Suppressor macrophage (primary cell): ENCODE results near the gene TIMM8B.
"Not testable (repeated sequence)": the region's sequence is repeated elsewhere in the genome, so short reads cannot be mapped to it uniquely, and the experiment has no call there.

Source experiments
- DNase-seq, 4 experiments: peaks; one replicate each; pipeline ENCODE4 v3.0.0-alpha.2; 2020 to 2022
- total RNA-seq, 17 experiments: gene quantifications; one replicate each; lab custom pipeline; 2026; ENCODE audit warnings: mixed read lengths in 6 of 17, inconsistent platforms in 3 of 17; lab: John Stamatoyannopoulos, UW

The TIMM8B gene, protein sequence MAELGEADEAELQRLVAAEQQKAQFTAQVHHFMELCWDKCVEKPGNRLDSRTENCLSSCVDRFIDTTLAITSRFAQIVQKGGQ
- total RNA-seq: 21.5 to 55.7 (median 41.5) reads per million in 17 experiments

DNA sequence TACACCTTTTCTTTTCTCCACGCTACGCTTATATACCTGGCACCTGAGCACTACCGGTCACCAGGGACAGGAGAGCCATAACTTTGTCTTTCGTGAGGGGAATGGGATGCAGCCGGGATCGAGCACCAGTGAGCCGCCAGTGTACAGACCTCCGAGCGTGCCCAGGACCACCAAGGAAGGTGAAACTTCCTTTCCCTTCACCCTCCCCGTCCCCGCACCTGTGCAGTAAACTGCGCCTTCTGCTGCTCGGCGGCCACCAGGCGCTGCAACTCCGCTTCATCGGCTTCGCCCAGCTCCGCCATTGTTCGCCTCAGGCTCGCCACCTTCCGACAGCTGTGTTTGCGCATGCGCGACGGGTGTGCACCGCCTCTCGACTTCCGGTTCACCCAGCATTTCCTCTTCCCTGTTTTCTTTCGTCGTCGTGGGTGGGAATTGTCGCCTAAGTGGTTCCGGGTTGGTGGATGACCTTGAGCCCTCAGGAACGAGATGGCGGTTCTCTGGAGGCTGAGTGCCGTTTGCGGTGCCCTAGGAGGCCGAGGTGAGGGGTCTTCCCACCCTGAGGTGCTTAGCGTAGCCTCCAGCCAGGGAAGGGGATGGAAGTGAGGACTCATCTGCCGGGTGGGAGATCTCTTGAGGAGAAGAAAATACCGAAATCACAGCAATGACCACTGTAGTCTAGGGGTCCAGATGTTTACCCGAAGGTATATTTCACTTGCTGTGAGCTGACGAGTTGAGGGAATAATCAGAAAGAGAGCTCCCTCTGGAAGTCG lies at the start of gene TIMM8B, which contains the start of gene SDHD:
Gene TIMM8B, minus strand, starts transcription at position 335 of the 770 bp plus-strand sequence. Its CDS starts 33 bp downstream, at position 302.
Gene SDHD, plus strand, starts transcription at position 452 of the 770 bp plus-strand sequence. Its CDS starts 35 bp downstream, at position 487.
- peak; percentile 97 to 100 (median 98) for DNase-seq

DNA sequence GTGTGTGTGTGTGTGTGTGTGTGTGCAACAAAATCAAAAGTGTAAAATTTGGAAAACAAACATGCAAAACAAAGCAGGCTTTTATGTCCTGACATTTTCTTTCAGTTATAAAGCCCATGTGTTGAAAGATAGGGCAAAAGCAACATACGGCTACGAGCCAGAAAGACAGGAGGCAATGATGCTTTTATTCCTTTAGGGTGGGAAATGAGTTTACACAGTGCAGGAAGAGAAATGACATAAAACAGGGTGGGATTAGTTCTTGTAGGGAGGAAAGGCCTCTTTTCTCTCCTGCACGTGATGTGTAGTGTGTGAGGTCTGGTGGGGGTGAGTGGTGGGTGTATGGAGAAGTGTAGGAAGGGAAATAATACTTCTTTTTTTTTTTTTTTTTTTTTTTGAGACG lies 47.9 kb upstream of the TIMM8B start:
- DNase-seq: peak in 1 of 4 experiments; percentile 18

DNA sequence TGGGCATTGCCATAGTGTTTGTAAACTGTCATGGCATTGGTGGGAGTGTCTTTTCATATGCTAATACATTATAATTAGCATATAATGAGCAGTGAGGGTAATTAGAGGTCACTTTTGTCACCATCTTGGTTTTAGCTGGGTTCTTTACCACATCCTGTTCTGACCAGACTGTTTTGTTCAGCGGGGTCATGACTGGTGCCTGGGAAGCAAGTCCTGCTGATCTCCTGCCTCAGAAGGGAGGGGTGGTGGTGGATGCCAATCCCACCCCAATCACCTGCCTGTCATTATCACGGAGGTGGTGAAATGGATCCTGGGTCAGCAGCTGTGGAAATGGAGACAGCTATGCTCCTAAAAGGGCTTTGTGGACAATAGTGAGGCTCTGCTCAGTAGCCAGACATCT lies 46.2 kb upstream of the TIMM8B start:
- peak in 3 of 4 experiments; percentile 16 to 30 (median 21) for DNase-seq

DNA sequence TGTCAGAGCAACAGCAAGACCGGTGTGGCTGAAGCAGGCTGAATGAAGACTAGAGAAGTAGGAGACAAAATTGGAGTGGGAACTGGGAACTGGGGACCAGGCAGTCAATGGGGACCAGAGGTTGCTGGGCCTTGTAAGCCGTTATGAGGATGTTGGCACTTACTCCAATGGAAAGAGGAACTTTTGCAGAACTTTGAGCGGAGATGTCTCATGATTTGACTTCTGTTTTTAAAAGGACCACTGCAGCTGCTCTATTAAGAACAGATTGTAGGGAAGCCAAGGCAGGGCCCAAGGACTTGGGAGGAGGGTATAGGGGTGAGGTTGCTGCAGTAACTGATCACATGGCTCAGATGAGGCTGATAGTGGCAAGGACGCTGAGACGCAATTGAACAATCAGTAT lies 43.1 kb upstream of the TIMM8B start:
- DNase-seq: peak; percentile 82 to 94 (median 88)

DNA sequence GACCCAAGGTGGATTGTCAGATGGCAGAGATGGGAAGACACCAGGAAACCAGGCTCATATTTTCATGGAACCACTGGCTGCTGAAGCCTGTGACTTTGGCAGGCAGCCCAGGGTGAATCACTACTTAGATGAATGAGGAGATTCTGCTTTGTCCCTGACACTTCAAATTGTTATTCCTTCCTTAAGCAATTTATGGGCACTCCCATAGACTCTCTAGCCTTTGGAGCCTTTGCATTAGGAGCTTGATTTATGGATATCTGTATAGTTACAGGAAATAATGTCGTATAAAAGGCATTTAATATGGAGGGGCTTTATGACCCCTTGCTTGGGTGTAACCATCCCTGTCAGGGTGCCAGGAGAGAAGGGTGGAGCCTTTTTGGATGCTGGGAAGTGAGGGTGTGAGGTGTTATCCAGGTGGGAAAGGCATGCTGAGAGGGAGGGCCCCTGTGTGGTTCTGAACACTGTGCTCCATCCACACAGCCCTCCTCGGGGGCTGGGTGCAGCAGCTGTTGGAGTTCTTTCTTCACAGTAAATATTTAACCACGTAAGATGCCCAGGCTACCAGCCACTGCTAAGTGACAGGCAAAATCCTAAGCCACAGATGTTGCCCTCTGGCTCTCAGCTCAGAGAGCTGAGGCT lies 42.0 kb upstream of the TIMM8B start:
- DNase-seq: peak; percentile 45 to 69 (median 63)

DNA sequence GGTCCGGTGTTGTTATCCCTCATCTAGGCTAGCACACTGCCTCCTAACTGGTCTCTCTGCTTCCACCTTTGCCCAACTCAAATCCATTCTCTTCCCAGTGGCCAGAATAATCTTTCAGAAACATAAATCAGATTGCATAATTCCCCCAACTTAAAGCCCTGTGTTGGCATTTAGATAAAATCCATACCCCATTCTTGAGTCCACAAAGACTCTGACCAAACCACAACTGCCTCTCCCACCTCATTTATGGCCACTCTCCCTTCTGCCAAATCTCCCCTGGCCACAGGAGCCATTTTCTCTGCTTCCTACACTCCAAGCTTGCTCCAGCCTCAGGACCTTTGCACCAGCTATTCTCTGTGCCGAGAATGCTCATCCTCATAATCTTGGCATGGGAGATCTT lies 40.5 kb upstream of the TIMM8B start:
- DNase-seq: no peak

DNA sequence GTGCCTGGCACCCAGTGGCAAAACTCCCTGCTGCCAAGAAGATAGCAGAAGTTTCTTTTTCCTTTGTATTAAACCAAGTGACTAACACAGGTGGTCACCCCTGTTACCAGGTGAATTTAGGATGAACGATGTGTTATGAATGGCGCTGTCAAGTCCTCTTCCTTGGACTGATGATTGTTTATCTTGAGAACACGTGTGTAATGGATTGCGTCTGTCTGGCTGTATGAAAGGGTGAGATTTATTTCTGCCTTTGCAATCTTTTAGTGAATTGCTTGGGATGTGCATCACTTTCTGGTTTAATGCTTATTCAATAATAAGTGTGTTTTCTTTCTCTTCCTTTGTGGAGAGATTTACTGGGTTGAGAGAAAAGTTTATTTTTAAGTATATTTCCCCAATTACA lies 36.6 kb upstream of the TIMM8B start:
- no peak for DNase-seq

DNA sequence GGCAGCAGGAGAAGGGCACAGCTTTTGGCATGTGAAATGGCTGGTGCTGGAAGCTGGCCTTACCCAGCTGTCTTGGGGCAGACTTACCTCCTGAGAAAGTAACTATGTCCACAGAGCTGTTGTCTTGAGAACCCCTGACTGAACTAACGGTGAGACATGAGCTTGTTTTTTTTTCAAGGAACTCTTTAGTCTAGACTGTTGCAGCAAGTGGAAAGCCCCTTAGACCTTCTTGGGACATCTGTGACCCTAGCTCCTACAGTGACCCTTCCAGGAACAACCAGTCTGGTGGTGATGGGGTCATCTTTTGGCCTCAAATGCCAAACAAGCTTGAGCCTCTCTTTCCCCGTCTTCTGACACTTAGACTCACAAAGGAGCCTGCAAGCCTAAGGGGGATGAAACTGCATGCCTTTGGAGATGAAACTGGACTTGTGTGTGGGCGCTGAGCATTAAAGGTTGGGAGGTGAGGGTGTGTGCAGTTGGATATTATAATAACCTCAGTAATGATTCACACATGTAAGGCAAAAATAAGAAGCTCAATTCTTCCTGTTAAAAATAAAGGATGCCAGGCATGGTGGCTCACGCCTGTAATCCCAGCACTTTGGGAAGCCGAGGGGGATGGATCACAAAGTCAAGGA lies 35.5 kb upstream of the TIMM8B start:
- peak in 3 of 4 experiments; percentile 21 to 58 (median 22) for DNase-seq

DNA sequence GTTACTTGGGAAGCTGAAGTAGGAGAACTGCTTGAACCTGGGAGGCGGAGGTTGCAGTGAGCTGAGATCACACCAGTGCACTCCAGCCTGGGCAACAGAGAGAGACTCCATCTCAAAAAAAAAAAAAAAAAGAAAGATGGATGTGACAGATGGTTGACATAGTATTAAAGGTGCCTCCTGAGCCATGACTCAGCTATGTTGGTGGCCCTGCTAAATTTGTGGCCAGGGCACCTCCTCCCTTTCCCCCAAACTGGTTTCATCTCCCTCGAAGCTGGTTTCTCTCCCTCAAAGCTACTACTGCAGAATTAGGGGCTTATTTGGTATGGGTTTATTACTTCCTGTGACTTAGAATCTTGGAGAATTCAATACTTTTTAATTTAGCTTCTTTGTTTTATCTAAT lies 31.6 kb upstream of the TIMM8B start:
- DNase-seq: no peak

DNA sequence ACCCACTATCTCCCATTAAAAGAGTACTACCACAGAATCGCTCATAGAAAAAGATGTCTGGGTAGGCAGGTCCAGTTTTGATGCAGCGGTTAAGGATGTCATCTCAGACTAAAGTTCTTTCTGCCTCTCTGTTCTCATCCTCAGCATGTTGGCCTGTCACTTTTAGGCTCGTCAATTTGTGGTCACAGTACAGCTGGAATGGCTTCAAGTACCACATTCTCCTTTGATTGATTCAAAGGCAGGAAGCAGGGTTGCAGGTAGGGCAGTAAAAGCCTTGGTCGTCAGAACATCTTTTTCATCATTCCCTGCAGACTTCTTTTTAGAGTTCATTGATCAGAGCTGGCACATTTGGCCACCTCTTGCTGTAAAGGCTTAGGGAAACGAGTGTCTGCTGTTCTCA lies 28.8 kb upstream of the TIMM8B start:
- DNase-seq: no peak

DNA sequence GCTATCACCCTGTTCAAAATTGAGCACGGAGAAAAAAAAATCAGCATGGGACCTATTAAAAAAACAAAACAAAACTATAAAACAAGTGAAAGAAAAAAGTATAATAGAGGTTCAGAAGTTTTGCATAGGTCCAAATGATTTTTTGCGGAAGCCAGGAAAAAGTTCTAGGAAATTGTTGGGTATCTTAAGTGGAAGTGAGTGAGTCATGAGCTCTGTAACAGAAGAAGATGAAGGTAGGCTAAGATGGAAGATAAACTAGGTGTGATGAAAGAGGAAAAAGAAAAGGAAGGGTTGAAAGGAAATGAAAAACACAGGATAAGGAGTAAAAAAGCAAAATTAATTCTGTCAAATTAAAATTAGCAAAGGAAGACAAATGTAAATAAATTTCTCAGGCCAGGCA lies 27.9 kb upstream of the TIMM8B start:
- DNase-seq: no peak

DNA sequence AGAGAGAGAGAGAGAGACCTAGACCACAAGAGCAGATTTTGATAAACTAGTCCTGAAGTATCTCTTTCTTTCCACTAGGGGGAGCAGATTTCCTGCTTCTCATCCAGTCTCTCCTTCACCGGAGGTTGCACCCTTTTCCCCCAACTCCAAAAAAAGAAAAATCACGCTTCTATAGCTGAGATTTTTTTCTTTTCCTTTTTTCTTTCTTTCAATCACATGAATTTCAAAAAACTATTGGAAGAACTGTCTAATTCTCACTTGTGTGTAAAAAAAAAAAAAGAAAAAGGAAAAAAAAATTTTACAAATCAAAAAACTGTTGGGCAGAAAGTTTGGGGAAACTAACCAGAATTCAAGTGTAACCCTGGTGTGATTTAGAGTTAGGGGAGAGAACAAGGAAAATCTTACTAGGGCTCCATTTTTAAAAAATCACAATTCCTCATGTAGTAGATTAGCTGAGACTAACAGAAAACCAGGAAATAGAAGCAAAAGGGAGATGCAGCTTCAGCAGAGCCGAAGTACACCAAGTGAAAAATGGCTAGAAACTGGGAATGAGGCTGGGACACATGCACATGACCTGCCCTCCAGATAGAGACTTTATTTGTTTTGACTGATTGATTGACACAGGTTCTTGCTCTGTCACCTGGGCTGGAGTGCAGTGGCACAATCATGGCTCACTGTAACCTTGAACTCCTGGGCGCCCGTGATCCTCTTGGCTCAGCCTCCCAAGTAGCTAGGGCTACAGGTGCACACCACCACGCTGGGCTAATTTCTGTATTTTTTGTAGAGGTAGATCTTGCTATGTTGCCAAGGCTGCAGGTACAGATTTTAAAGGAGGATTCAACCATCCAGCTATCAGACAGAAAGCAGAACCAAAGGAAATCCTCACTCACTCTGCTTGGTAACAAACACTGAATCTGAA lies 27.2 kb upstream of the TIMM8B start:
- peak; percentile 37 to 92 (median 73) for DNase-seq

DNA sequence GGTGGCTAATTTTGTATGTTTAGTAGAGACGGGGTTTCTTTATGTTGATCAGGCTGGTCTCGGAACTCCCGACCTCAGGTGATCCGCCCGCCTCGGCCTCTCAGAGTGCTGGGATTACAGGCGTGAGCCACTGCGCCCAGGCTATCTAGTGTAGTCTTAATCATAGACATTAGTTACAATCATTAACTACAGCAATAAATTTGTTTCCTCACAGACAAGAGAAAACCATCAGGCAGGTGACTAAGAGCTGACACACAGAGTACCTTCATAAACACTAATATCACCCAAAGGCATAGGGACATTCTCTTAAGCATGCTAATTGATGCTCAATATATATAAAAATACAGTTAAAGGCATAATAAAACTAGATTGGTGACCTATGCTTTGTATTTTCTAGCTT lies 19.5 kb upstream of the TIMM8B start:
- DNase-seq: no peak

DNA sequence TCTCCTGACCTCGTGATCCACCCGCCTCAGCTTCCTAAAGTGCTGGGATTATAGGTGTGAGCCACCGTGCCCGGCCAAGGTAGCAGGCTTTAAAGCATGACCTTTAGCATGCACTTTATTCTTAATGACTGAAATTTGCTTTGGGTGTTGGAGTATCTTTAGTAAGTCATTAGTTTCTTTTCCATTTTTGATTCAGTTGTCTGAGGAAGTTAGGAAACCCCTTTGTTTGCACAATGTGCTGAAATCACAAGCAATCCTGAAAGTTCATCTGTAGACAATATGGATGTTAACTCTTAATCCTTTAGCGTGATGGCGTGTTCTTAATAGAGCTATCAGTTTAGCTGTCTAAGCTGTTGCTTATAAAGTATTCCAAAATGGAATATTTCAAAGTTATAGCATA lies 16.9 kb upstream of the TIMM8B start:
- peak; percentile 32 to 79 (median 58) for DNase-seq

DNA sequence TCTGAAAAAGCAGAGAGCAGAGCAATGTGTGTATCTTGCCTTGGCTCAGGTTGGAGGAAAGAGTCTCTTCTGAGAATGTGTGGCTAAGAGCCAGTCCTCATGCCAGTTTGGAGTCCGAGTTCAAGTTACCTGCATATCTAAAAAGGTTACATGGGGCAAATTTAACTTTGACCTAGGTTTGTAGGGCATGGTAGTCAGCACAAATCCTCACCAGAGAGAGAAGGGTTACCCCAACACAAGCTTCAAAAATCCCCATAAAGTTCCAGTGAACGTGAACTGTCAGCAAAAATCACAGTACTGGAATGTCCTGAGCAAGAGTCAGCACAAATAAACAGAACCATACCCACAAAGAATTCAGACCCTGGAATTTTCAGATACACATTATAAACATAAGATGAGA lies 13.9 kb upstream of the TIMM8B start:
- DNase-seq: no peak

DNA sequence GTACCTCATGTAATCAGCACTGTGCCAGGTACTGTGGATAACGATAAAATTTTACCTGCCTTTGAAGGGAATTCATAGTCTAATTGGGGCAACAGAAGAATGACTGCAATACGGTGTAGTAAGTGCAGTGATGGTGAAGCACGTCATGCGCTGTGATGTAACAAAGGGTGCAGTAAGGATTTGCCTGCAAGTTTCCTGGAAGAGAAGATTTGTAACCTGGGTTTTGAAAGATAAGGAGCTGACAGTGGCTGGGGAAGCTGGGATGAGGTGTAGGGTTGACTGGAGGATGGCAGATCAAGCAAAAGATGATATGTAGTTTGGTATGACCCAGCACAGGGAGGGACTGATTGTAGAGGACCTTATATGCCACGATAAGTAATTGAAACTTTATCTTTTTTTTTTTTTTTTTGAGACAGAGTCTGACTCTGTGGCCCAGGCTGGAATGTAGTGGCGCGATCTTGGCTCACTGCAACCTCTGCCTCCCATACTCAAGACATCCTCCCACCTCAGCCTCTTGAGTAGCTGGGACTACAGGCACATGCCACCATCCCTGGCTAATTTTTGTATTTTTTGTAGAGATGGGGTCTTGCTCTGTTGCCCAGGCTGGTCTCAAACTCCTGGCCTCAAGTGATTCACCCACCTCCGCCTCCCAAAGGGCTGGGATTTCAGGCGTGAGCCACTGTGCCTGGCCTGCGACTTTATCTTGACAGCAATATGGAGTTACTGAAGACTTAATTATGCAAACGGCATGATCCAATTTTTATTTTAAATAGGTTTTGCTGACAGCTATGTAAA lies 11.4 kb upstream of the TIMM8B start:
- no peak for DNase-seq

DNA sequence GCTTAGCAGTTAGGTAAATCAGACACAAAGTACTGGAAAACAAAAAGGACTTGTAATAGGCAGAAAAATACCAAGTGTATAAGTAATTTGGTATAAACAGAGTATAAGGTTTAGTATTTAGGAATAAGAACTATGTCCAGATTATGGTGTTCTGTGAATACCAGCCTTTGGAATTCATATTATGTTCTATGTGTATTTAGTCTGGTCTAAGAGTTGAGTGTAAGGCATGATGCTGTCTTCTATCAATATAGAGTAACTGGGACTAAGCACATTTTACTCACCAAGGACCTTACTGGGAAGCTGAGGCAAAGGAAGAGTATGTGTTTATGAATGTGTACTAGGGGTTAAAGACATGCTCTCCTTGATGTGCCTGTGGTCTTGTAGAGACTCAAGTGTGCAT lies 9.6 kb upstream of the TIMM8B start:
- DNase-seq: no peak

DNA sequence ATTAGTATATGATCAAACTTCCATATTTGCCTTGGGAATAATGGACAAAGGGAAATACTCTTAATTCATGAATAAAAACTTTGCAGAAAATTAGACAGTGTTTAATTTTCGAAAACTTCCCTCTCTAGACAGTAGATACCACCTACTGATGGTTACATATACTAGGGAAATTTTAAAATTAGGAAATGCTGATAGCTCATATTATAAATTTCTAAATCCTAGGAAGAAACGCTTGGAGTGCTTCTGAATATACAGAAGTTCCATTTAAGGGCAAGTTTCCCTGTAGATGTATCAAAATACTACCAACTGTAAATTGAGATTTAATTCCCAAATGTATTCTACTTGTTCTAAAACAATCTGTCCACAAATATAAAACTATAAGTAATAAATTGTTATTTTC lies 8.7 kb upstream of the TIMM8B start:
- not testable (repeated sequence) for DNase-seq

DNA sequence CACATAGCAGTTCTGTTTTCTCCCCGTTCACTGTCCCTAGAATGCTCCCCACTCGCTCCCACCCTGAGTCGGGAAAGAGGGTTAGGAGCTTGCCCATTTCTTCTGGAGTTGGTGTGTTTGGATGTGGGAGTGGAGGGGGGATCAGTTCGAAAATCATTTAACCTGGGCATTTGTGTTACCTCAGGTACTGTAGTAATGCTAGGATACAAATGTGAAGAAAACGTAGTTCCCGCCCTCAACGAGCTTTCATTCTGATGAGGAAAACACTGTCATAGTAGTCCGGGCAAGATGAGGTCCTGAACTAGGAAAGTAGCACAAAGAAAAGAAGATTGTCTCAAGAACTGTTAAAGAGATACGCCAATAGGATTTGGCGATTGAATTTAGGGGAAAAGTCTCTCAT lies 656 bp upstream of the TIMM8B start:
- peak in 1 of 4 experiments; percentile 10 for DNase-seq

DNA sequence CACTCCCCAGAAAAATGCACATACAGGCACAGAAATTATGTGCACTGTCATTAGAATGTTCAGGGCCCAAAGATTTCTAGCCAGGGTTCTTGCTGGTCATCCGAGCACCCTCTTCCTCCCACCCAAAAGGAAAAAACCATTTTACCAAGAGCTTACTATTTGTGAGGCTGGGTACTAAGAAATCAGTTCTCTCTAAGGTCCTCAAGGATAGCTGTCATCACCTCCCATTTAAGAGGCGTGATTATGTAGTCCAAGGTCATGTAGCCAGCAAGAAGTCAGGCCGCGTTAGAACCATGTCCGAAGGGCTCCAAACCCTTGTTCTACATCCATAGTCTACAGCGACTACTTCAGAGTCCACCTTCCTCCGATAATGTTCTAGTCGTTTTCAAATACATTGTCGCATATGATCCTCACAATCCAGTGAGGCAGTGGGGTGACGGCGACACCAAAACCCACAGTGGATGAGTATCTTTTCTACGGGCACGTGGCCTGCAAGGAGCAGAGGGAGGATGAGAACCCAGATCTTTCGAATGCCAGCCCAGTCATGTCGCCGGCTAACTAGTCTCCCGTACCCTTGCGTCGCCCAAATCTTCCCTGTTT lies 634 bp downstream of the TIMM8B start:
- DNase-seq: peak; percentile 37 to 54 (median 50)

DNA sequence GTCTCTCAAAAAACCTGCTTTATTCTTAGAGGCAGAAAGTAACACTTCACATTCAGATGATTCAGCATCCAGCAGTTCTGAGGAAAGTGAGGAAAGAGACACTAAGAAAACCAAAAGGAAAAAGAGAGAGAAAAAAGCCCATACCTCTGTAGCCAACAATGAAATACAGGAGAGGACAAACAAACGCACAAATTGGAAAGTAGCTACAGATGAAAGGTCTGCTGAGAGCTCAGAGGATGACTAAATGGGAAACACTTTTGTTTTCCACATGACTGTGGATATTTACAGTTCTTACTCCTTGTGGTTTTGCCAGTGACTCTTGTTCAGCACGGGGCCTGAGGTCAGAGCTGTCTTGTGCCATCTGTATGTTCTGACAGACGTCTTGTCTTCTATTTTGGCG lies 3.8 kb downstream of the TIMM8B start:
- peak; percentile 38 to 75 (median 70) for DNase-seq
